CD4-positive, alpha-beta T cell (primary cell): ENCODE measurements around the gene BAG3. TPM values are rescaled to one million over a fixed set of nuclear protein-coding genes. Genes with fewer than 3 reads are reported as not detected.

ENCODE experiments used
- ATAC-seq: fragments of 200-7000 bp; cut with Tn5 transposase; one replicate; pipeline ENCODE4 v1.10.0; 2022; ENCODE audit warnings: mild to moderate bottlenecking; ENCODE audit not compliant: poor library complexity
- CTCF ChIA-PET: fragments of 350-600 bp; sonication (Branson Sonifier 250); formaldehyde crosslinking; loops from one replicate; lab custom pipeline; 2021; ENCODE audit warnings: antibody characterized with exemption, inconsistent platforms; lab: Charles Lee
- POLR2A ChIA-PET: fragments of 350-600 bp; sonication (Branson Sonifier 250); formaldehyde crosslinking; loops from one replicate; lab custom pipeline; 2021; ENCODE audit warnings: antibody characterized with exemption, inconsistent platforms; lab: Charles Lee
- DNase-seq, 14 experiments: peaks; one replicate each; pipeline ENCODE4 v3.0.0-alpha.2; 2013 to 2020; ENCODE audit warnings: mixed read lengths in 2 of 14
- H3K27ac ChIP-seq, 2 donors: one replicate each; pipeline versions ENCODE4 v1.5.1 to v1.7.0; 2013; ENCODE audit warnings: low read length in 2 of 2, low read depth in 1 of 2, mild to moderate bottlenecking in 1 of 2
- H3K27me3 ChIP-seq, 2 experiments: 1 replicate in 1 of 2; 2 replicates in 1 of 2; pipeline versions ENCODE4 v1.6.1 to v1.7.0; 2013; ENCODE audit warnings: low read length in 2 of 2, control low read depth in 1 of 2, mild to moderate bottlenecking in 1 of 2, moderate library complexity in 1 of 2; ENCODE audit not compliant: insufficient read depth in 2 of 2, control insufficient read depth in 1 of 2
- H3K36me3 ChIP-seq: one replicate; pipeline ENCODE4 v1.6.1; 2013; ENCODE audit warnings: low read length, control low read depth; ENCODE audit not compliant: insufficient read depth
- H3K4me1 ChIP-seq: one replicate; pipeline ENCODE4 v1.6.1; 2013; ENCODE audit warnings: low read length, control low read depth; ENCODE audit not compliant: insufficient read depth
- H3K4me3 ChIP-seq: one replicate; pipeline ENCODE4 v1.5.1; 2013; ENCODE audit warnings: mild to moderate bottlenecking, low read length, moderate library complexity
- H3K9me3 ChIP-seq, 2 experiments: 1 replicate in 1 of 2; 2 replicates in 1 of 2; pipeline versions ENCODE4 v1.6.1 to v1.7.0; 2013; ENCODE audit warnings: low read length in 2 of 2, mild to moderate bottlenecking in 2 of 2, control low read depth in 1 of 2, moderate library complexity in 1 of 2; ENCODE audit not compliant: control insufficient read depth in 1 of 2, insufficient read depth in 1 of 2
- H3K27ac Mint-ChIP-seq: one replicate; pipeline ENCODE4 v1.8.0; 2020; ENCODE audit warnings: mixed read lengths
- H3K27me3 Mint-ChIP-seq: one replicate; pipeline ENCODE4 v1.8.0; 2021; ENCODE audit warnings: mixed read lengths
- H3K36me3 Mint-ChIP-seq: one replicate; pipeline ENCODE4 v1.8.0; 2021; ENCODE audit warnings: low read depth, mixed read lengths
- H3K4me1 Mint-ChIP-seq: one replicate; pipeline ENCODE4 v1.8.0; 2021; ENCODE audit warnings: low read depth, mixed read lengths
- H3K4me3 Mint-ChIP-seq: one replicate; pipeline ENCODE4 v1.8.0; 2020; ENCODE audit warnings: mild to moderate bottlenecking, mixed read lengths
- H3K9me3 Mint-ChIP-seq: one replicate; pipeline ENCODE4 v1.8.0; 2020; ENCODE audit warnings: mixed read lengths
- CTCF ChIP-seq: fragments of 200-600 bp; IDR thresholded peaks from one replicate; pipeline ENCODE4 v1.8.0; 2022; ENCODE audit warnings: antibody characterized with exemption, mild to moderate bottlenecking
- intact Hi-C, 2 experiments: fragments of 100-400 bp; cut with DNase I in 1 of 2; cut with micrococcal nuclease in 1 of 2; formaldehyde crosslinking; loops; one replicate each; pipeline versions ENCODE4 v1.15.1 to v1.9.0; 2023 to 2025; cut with DNase I, micrococcal nuclease
- total RNA-seq, 174 experiments: library from RNA in 2 of 174; stranded (reverse) in 2 of 174; gene quantifications; one replicate each; pipeline ENCODE4 v1.2.3 and lab custom pipeline; 2021 to 2026

BAG3 gene
- total RNA-seq, 2 experiments from 2014 or later = 65.1 to 65.8 TPM

- H3K9me3 Mint-ChIP-seq = no peaks in the 10 kb centered on the region
- Histone ChIP-seq H3K4me3 (no peak overlapping the region), H3K9me3 (no peaks in the 10 kb centered on the region), H3K36me3 (peaks cover 44% of the 10 kb centered on the region), H3K4me1 (peaks cover 62% of the 10 kb centered on the region), H3K27me3 (no peaks in the 10 kb centered on the region), H3K27ac (no peak overlapping the region)
- ATAC-seq (no peak), DNase-seq (no peak)
- H3K36me3 Mint-ChIP-seq = peaks cover 52% of the 10 kb centered on the region
- ChIA-PET CTCF (no interaction called here), POLR2A (no interaction called here)
- peaks cover 54% of the 10 kb centered on the region for H3K4me1 Mint-ChIP-seq
- TF ChIP-seq CTCF = no peak
- intact Hi-C loops = no loop called here
- H3K27me3 Mint-ChIP-seq = no peaks in the 10 kb centered on the region
- H3K4me3 Mint-ChIP-seq = no peak overlapping the region
- peak overlapping the region; percentile 54 for H3K27ac Mint-ChIP-seq
Observed at GRCh38 chr10:119667562-119668328, 16.6 kb downstream of the BAG3 start.

GRCh38 chr10:119668461-119668860 is 17.3 kb downstream of the BAG3 start:
- peak overlapping the region; percentile 54 for H3K27ac Mint-ChIP-seq

GRCh38 chr10:119669331-119669730 is 18.2 kb downstream of the BAG3 start:
- Mint-ChIP-seq H3K27me3 (no peaks in the 10 kb centered on the region), H3K36me3 (peaks cover 59% of the 10 kb centered on the region), H3K9me3 (no peaks in the 10 kb centered on the region), H3K27ac (peak overlapping the region; percentile 24), H3K4me1 (peaks cover 44% of the 10 kb centered on the region), H3K4me3 (no peak overlapping the region)
- Histone ChIP-seq H3K4me3 (no peak overlapping the region), H3K9me3 (no peaks in the 10 kb centered on the region), H3K27ac (no peak overlapping the region), H3K27me3 (no peaks in the 10 kb centered on the region), H3K36me3 (peaks cover 60% of the 10 kb centered on the region), H3K4me1 (peaks cover 46% of the 10 kb centered on the region)
- POLR2A ChIA-PET = no interaction called here
- intact Hi-C loops = no loop called here
- CTCF ChIA-PET = no interaction called here
- no peak for TF ChIP-seq CTCF
- no peak for ATAC-seq
- DNase-seq = no peak

More at GRCh38 chr10:119668461-119668860, 17.3 kb downstream of the BAG3 start:
- Mint-ChIP-seq H3K4me1 (peaks cover 53% of the 10 kb centered on the region), H3K9me3 (no peaks in the 10 kb centered on the region), H3K36me3 (peaks cover 56% of the 10 kb centered on the region), H3K4me3 (no peak overlapping the region), H3K27me3 (no peaks in the 10 kb centered on the region)
- no peaks in the 10 kb centered on the region for H3K27me3 ChIP-seq
- H3K36me3 ChIP-seq = peaks cover 51% of the 10 kb centered on the region
- ChIA-PET CTCF (no interaction called here), POLR2A (no interaction called here)
- no peaks in the 10 kb centered on the region for H3K9me3 ChIP-seq
- H3K4me3 ChIP-seq = no peak overlapping the region
- no peak for TF ChIP-seq CTCF
- peaks cover 55% of the 10 kb centered on the region for H3K4me1 ChIP-seq
- intact Hi-C loops = no loop called here
- no peak for DNase-seq
- ATAC-seq = no peak
- H3K27ac ChIP-seq = no peak overlapping the region
